ENCODE measurements around the gene PRKAG3. TPM values are rescaled to one million over a fixed set of nuclear protein-coding genes. Genes with fewer than 3 reads are reported as not detected.

PRKAG3 gene
- polyA plus RNA-seq, 2 donors: 0.02 TPM; not detected in 1

DNA sequence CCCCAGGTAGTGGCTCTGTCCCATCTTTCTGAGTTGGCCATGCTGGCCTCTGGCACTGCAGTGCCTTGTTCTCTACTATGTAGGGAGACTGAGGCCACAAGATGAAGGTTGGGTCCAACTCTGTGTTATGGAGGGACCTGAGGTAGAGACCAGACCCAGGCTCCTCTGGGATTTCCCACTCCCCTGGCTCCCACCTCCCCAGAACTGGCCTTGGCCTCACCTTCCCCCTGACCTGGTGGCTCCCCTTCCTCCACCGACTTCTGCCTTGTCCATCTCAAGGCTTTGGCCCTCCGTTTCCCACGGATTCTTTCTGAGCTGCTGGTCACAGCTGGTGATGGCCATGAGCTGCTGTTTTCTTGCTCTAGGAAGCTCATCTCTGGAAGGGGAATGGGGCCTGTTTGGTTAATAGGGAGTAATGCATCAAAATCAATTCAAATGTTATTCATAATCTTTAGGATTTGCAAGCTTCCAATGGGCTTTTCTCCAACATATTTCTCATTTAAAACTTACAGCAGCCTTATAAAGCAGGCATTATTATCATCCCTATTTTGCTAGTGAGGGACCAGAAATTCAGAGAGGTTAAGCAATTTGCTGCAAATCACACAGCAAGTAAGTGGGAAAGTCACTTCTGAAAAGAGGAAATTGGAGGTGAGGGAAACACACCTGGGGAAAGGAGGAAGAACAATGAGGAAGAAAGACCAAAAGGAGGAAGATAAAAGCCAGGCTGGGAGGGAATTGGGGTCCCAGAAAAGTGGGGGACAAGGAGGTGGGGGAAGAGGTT lies 887 bp downstream of the PRKAG3 start:
- Histone ChIP-seq H3K9me3 (ENCODE audit: control insufficient read depth in 2 of 2, insufficient read depth in 1 of 2, low read depth in 1 of 2, low read length in 1 of 2) (no peaks in the 10 kb centered on the region), H3K4me1 (ENCODE audit: control insufficient read depth in 2 of 2, insufficient read depth in 2 of 2, low read length in 1 of 2) (peaks cover 7% of the 10 kb centered on the region in 2 donors), H3K27ac (ENCODE audit: low read depth in 2 of 2, low read length in 1 of 2) (no peak overlapping the region), H3K4me3 (ENCODE audit: low read depth in 1 of 2, low read length in 2 of 2) (no peak overlapping the region), H3K36me3 (ENCODE audit: control insufficient read depth in 2 of 2, insufficient read depth in 2 of 2, low read length in 1 of 2) (no peaks in the 10 kb centered on the region), H3K27me3 (ENCODE audit: control insufficient read depth in 1 of 2, insufficient read depth in 2 of 2, low read length in 2 of 2) (peaks cover 0 to 2% of the 10 kb centered on the region in 2 donors)
- WGBS, 2 donors: 84% methylated on average over 3 of the region's 3 CpGs

DNA sequence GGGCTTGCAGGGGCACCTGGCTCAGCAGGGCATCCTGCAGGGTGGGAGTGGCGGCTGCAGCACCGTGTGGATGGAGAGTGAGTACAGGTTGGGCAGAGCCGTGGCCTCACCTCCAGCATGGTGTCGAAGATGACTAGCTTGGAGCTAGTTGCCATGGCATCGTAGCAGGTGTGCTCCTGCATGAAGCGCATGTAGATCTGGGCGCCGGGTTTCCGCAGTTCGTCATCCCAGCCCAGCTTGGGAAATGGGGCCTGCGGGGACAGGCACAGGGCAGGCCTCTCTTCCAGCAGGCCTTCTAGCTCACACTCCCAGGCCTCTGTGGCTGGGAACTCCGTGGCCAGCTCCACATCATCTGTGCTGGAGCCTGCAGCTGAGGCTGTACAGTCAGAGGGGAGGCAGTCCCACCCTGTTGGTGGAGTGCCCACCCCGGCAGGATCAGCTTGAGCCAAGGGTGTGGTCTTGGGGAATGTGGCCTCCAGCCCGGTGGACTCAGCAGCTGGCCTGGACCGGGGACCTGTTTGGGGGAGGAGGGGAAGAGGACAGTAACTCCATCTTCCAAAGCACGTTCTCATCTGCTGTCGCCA lies 1.6 kb downstream of the PRKAG3 start:
- Histone ChIP-seq H3K9me3 (ENCODE audit: control insufficient read depth in 2 of 2, insufficient read depth in 1 of 2, low read depth in 1 of 2, low read length in 1 of 2) (no peaks in the 10 kb centered on the region), H3K4me3 (ENCODE audit: low read depth in 1 of 2, low read length in 2 of 2) (no peak overlapping the region), H3K4me1 (ENCODE audit: control insufficient read depth in 2 of 2, insufficient read depth in 2 of 2, low read length in 1 of 2) (peaks cover 7% of the 10 kb centered on the region in 2 donors), H3K36me3 (ENCODE audit: control insufficient read depth in 2 of 2, insufficient read depth in 2 of 2, low read length in 1 of 2) (no peaks in the 10 kb centered on the region), H3K27ac (ENCODE audit: low read depth in 2 of 2, low read length in 1 of 2) (no peak overlapping the region), H3K27me3 (ENCODE audit: control insufficient read depth in 1 of 2, insufficient read depth in 2 of 2, low read length in 2 of 2) (peaks cover 0 to 2% of the 10 kb centered on the region in 2 donors)
- 66 to 68% methylated on average over 17 of the region's 17 CpGs for WGBS, 2 donors

DNA sequence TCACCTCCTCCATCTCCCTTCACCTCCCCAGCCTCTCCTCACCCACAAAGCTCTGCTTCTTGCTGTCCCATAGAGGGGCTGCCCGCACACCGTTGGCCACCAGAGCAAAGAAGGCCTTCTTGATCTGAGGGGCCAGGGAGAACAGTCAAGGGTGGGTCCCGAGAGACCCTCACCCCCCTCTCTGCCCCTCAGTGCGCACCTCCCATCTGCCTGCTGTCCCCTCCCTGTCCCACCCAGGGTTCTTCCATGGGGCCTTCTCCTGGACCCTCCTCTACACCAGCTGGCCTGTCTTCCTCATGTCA lies 3.2 kb downstream of the PRKAG3 start:
- Histone ChIP-seq H3K4me3 (ENCODE audit: low read depth in 1 of 2, low read length in 2 of 2) (no peak overlapping the region), H3K27me3 (ENCODE audit: control insufficient read depth in 1 of 2, insufficient read depth in 2 of 2, low read length in 2 of 2) (peaks cover 0 to 2% of the 10 kb centered on the region in 2 donors), H3K9me3 (ENCODE audit: control insufficient read depth in 2 of 2, insufficient read depth in 1 of 2, low read depth in 1 of 2, low read length in 1 of 2) (no peaks in the 10 kb centered on the region), H3K4me1 (ENCODE audit: control insufficient read depth in 2 of 2, insufficient read depth in 2 of 2, low read length in 1 of 2) (peaks cover 7 to 10% of the 10 kb centered on the region in 2 donors), H3K36me3 (ENCODE audit: control insufficient read depth in 2 of 2, insufficient read depth in 2 of 2, low read length in 1 of 2) (no peaks in the 10 kb centered on the region), H3K27ac (ENCODE audit: low read depth in 2 of 2, low read length in 1 of 2) (no peak overlapping the region)
- WGBS, 2 donors: 84 to 86% methylated on average over 3 to 4 of the region's 4 CpGs

DNA sequence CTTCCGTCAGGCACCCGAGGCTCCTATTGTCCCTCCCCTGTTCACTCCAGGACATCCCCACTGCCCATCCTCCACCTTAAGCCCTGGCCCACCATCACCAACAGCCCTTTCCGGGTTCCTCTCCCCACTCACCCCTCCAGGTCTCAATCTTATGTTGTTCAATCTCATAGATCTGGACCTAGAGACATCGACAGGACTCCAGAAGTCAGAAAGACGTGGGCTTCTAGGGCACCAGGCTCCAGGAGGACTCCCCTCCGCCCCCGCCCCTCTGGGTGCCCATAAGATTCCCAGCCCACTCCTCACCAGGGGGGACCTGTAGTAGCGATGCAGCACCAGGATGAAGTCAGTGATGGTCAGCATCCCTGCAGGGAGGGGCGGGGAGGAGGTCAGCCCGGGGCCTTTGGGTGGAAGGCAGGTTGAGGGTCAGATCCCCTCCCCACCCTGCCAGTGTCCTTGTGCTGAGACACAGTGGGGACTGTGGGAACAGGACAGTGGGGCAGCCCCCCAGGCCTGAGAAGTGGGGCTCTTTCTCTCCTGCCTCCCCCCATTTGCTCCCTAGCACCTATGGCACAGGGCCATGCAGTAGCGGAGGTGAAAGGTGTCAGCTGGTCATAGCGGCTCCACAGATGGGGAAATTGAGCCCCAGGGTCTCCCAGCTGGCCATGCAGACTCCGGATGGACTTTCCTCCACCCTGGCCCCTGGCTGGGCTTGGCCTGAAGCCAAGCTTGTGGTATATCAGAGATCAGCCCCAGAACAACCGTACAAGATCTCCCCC lies 3.7 kb downstream of the PRKAG3 start:
- Histone ChIP-seq H3K27me3 (ENCODE audit: control insufficient read depth in 1 of 2, insufficient read depth in 2 of 2, low read length in 2 of 2) (peaks cover 0 to under 1% of the 10 kb centered on the region in 2 donors), H3K4me3 (ENCODE audit: low read depth in 1 of 2, low read length in 2 of 2) (no peak overlapping the region), H3K4me1 (ENCODE audit: control insufficient read depth in 2 of 2, insufficient read depth in 2 of 2, low read length in 1 of 2) (peaks cover 7% of the 10 kb centered on the region in 2 donors), H3K36me3 (ENCODE audit: control insufficient read depth in 2 of 2, insufficient read depth in 2 of 2, low read length in 1 of 2) (no peaks in the 10 kb centered on the region), H3K27ac (ENCODE audit: low read depth in 2 of 2, low read length in 1 of 2) (no peak overlapping the region), H3K9me3 (ENCODE audit: control insufficient read depth in 2 of 2, insufficient read depth in 1 of 2, low read depth in 1 of 2, low read length in 1 of 2) (no peaks in the 10 kb centered on the region)
- 69 to 72% methylated on average over 14 of the region's 14 CpGs for WGBS, 2 donors

DNA sequence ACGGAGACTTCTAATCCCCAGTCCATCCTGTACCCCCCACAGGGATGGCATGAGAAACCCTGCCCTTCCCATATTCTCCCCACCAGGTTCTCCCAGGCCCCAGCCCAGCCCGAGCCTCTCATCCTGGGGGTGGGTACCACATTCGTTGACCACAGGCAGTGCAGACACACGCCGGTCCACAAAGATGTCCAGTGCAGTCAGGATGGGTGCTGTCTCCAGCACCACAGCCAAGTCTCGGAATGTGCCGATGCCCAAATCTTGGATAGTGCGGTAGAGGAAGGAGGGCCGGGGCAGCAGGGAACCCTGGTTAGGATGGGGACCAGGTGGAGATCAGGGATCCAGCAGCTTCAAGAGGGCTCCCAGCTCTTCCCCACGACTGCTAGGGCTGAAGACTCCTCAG lies 4.8 kb downstream of the PRKAG3 start:
- Histone ChIP-seq H3K9me3 (ENCODE audit: control insufficient read depth in 2 of 2, insufficient read depth in 1 of 2, low read depth in 1 of 2, low read length in 1 of 2) (no peaks in the 10 kb centered on the region), H3K27me3 (ENCODE audit: control insufficient read depth in 1 of 2, insufficient read depth in 2 of 2, low read length in 2 of 2) (no peaks in the 10 kb centered on the region), H3K4me1 (ENCODE audit: control insufficient read depth in 2 of 2, insufficient read depth in 2 of 2, low read length in 1 of 2) (peaks cover 3% of the 10 kb centered on the region in 2 donors), H3K36me3 (ENCODE audit: control insufficient read depth in 2 of 2, insufficient read depth in 2 of 2, low read length in 1 of 2) (no peaks in the 10 kb centered on the region), H3K4me3 (ENCODE audit: low read depth in 1 of 2, low read length in 2 of 2) (no peak overlapping the region), H3K27ac (ENCODE audit: low read depth in 2 of 2, low read length in 1 of 2) (no peak overlapping the region)
- 85 to 88% methylated on average over 10 of the region's 10 CpGs for WGBS, 2 donors

DNA sequence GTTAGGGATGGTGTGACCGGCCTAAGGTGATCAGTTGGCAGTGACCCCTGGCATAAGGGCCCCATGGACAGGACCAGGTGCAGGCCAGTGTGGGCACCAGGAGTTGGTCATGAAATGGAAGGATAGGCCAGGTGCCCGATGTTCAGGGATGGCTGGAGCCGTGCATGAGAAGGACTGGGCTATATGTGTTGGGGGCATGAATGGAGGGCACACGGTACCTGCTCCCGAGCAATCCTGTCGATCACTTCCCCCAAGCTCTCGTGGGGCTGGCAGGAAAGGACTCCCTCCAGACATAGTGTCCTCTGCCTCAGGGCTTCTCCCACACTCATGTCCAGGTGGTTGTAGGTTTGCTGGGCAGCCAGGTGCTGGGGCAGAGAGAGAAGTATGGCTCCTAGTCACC lies 7.6 kb downstream of the PRKAG3 start:
- no peaks in the 10 kb centered on the region for H3K36me3 ChIP-seq (ENCODE audit: control insufficient read depth in 2 of 2, insufficient read depth in 2 of 2, low read length in 1 of 2)
- no peak overlapping the region for H3K27ac ChIP-seq (ENCODE audit: low read depth in 2 of 2, low read length in 1 of 2)
- no peak overlapping the region for H3K4me3 ChIP-seq (ENCODE audit: low read depth in 1 of 2, low read length in 2 of 2)
- H3K27me3 ChIP-seq (ENCODE audit: control insufficient read depth in 1 of 2, insufficient read depth in 2 of 2, low read length in 2 of 2): no peaks in the 10 kb centered on the region
- H3K9me3 ChIP-seq (ENCODE audit: control insufficient read depth in 2 of 2, insufficient read depth in 1 of 2, low read depth in 1 of 2, low read length in 1 of 2): no peaks in the 10 kb centered on the region
- peaks cover 0 to 3% of the 10 kb centered on the region in 2 donors for H3K4me1 ChIP-seq (ENCODE audit: control insufficient read depth in 2 of 2, insufficient read depth in 2 of 2, low read length in 1 of 2)
- WGBS, 2 donors: 91 to 95% methylated on average over 7 of the region's 7 CpGs

DNA sequence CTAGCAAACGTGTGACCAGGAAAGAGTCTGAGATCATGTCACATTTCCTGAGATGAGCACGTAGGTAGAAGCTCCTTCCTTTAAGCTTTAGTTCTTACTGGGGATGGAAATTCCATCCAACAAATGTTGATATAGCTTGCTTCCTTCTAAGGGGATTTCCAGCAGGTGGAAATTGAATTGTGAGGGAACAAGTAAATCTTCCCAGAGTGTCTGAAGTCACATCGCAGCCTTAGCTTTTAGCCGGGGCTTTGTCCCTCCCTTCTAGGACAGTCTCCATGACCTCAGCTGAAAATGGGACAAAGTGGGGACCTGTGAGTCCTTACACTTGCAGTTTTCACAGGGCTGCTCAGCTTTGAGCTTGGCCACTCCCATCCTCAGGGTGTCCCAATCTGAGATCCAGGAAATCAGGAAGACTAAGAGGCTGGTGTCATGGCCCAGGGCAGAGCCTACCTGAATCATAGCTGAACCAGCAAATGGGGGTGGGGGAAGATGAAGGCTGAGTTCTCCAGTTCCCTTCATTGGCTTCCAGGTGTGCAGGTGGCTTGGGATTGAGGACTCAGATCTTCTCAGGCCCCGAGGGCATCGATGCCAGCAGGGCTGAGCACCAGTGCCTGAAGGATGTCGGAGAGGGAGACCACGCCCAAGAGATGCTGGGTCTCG lies 8.3 kb downstream of the PRKAG3 start:
- H3K9me3 ChIP-seq (ENCODE audit: control insufficient read depth in 2 of 2, insufficient read depth in 1 of 2, low read depth in 1 of 2, low read length in 1 of 2): no peaks in the 10 kb centered on the region
- no peak overlapping the region for H3K27ac ChIP-seq (ENCODE audit: low read depth in 2 of 2, low read length in 1 of 2)
- no peaks in the 10 kb centered on the region for H3K36me3 ChIP-seq (ENCODE audit: control insufficient read depth in 2 of 2, insufficient read depth in 2 of 2, low read length in 1 of 2)
- H3K27me3 ChIP-seq (ENCODE audit: control insufficient read depth in 1 of 2, insufficient read depth in 2 of 2, low read length in 2 of 2): no peaks in the 10 kb centered on the region
- H3K4me1 ChIP-seq (ENCODE audit: control insufficient read depth in 2 of 2, insufficient read depth in 2 of 2, low read length in 1 of 2): peaks cover 0 to 3% of the 10 kb centered on the region in 2 donors
- H3K4me3 ChIP-seq (ENCODE audit: low read depth in 1 of 2, low read length in 2 of 2): no peak overlapping the region
- 76 to 78% methylated on average over 9 of the region's 9 CpGs for WGBS, 2 donors

DNA sequence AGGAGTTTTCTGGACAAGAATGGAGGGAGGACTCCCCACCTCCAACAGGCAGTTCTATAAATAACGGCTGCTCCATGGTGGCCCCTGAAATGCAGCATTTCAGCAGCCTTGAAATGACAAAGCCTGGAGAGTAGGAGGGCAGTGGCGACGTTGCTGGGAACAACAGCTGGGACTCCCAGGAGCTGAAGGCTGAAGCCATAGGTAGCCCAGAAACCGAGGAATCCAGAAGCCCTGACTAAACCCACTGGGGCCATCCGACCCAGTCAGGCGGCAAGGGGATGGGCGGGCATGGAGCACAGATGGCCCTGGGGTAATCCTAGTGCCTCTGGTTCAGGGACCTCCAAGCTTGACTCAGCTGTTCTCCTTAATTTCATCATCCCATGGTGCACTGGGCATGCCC lies 9.0 kb downstream of the PRKAG3 start:
- Histone ChIP-seq H3K4me1 (ENCODE audit: control insufficient read depth in 2 of 2, insufficient read depth in 2 of 2, low read length in 1 of 2) (peaks cover 0 to 3% of the 10 kb centered on the region in 2 donors), H3K4me3 (ENCODE audit: low read depth in 1 of 2, low read length in 2 of 2) (no peak overlapping the region), H3K36me3 (ENCODE audit: control insufficient read depth in 2 of 2, insufficient read depth in 2 of 2, low read length in 1 of 2) (no peaks in the 10 kb centered on the region), H3K27me3 (ENCODE audit: control insufficient read depth in 1 of 2, insufficient read depth in 2 of 2, low read length in 2 of 2) (no peaks in the 10 kb centered on the region), H3K9me3 (ENCODE audit: control insufficient read depth in 2 of 2, insufficient read depth in 1 of 2, low read depth in 1 of 2, low read length in 1 of 2) (no peaks in the 10 kb centered on the region), H3K27ac (ENCODE audit: low read depth in 2 of 2, low read length in 1 of 2) (no peak overlapping the region)
- WGBS, 2 donors: 71 to 83% methylated on average over 7 of the region's 7 CpGs

DNA sequence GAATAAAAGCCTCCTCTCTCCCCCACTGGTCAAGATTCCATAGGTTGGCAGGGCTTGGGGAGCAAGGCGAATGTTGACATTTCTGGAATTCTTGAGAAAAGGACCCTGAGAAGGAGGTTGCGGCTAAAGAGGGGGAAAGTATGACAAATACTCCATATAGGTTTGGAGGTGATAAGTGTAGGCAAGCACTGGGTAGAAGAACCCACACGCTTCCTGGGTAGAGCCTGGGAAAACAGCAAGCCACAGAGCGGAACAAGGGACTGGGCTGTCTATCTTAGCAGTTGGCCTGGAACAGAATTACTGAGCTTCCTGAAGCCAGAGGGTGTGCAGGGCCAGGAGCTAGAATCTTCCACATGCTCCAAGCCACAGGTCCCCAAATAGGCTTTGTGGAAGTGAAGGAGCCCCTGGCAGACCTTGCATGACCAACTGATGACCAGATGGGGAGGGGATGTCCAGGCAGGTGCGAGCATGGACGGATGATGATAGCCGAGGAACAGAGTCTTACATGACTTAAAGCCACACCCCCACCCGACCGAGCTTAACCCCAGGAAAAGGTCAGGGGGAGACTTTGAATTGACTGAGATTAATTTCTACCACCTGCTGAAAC lies 9.9 kb downstream of the PRKAG3 start:
- WGBS, 2 donors: 71 to 77% methylated on average over 9 of the region's 9 CpGs
- Histone ChIP-seq H3K9me3 (ENCODE audit: control insufficient read depth in 2 of 2, insufficient read depth in 1 of 2, low read depth in 1 of 2, low read length in 1 of 2) (no peaks in the 10 kb centered on the region), H3K27me3 (ENCODE audit: control insufficient read depth in 1 of 2, insufficient read depth in 2 of 2, low read length in 2 of 2) (no peaks in the 10 kb centered on the region), H3K36me3 (ENCODE audit: control insufficient read depth in 2 of 2, insufficient read depth in 2 of 2, low read length in 1 of 2) (no peaks in the 10 kb centered on the region), H3K4me1 (ENCODE audit: control insufficient read depth in 2 of 2, insufficient read depth in 2 of 2, low read length in 1 of 2) (peaks cover 0 to 3% of the 10 kb centered on the region in 2 donors), H3K27ac (ENCODE audit: low read depth in 2 of 2, low read length in 1 of 2) (no peak overlapping the region), H3K4me3 (ENCODE audit: low read depth in 1 of 2, low read length in 2 of 2) (no peak overlapping the region)

Data from esophagus (tissue), 2 donors.